Measurements from ENCODE around the gene THAP4.
A peak's percentile ranks its signal among the peaks of the same experiment; 100 is the strongest.
"Not testable (repeated sequence)": the region's sequence is repeated elsewhere in the genome, so short reads cannot be mapped to it uniquely, and the experiment has no call there.

The THAP4 gene

GRCh38 chr2:241665731-241666440 is 28.9 kb upstream of the THAP4 start:
- DNase-seq, result no peak

- not testable (repeated sequence) for DNase-seq
These were observed 25.8 kb upstream of the THAP4 start for GRCh38 chr2:241662731-241663130.

- DNase-seq, result no peak
These were observed 23.7 kb upstream of the THAP4 start for GRCh38 chr2:241660593-241661213.

GRCh38 chr2:241659150-241659739 is 22.3 kb upstream of the THAP4 start:
- DNase-seq, result peak; percentile 81

- no peak for DNase-seq
These were observed 21.3 kb upstream of the THAP4 start for GRCh38 chr2:241658296-241658695.

- DNase-seq, result no peak
These were observed 20.9 kb upstream of the THAP4 start for GRCh38 chr2:241657786-241658254.

DNA sequence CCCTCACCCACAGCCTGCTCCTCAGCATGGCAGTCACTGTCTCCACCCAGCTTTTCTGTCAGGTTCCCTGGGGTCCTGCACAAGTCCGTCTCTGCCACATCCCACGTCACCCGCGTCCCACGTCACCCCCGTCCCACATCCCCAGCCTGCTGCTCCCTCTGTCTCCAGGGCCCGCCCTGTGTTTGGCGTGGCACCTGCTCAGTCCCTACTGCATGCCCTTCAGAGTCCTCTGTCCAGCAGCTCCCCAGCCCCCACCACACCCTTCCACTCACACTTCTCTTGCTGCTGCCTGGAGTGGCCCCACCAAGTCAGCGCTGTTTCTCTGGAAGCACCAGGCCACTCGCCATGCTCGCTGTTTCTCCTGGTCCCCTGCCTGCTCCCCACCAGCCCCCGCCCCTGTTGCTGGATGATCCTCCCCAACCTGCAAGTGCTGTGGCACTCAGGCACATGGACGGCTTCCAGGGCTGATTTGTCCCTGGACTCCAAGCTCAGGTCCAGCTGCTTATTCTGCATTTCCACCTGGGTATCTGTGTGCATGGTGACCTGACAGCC is 19.3 kb upstream of the THAP4 start:
- DNase-seq, result no peak

- no peak for DNase-seq
These were observed 18.7 kb upstream of the THAP4 start for GRCh38 chr2:241655516-241656189.

DNA sequence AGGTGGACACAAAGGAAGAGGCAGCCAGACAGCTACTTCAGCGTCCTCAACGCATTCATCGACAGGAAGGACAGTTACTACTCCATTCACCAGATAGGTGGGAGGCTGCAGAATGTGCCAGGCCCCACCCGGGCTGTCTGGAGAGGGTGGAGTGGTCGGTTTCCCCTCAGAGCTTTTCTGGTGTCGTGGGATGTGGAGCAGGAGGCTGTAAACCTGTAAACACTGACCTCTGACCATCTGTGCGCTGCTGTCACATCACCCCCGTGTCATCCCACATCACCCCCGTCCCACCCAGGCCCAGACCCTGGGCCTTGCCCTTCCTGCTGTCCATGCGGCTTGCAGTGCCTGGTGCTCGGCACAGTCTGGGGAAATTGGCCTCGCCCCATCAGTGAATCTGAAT is 17.6 kb upstream of the THAP4 start:
- no peak for DNase-seq

- DNase-seq, result no peak
These were observed 16.3 kb upstream of the THAP4 start for GRCh38 chr2:241653210-241653750.

DNA sequence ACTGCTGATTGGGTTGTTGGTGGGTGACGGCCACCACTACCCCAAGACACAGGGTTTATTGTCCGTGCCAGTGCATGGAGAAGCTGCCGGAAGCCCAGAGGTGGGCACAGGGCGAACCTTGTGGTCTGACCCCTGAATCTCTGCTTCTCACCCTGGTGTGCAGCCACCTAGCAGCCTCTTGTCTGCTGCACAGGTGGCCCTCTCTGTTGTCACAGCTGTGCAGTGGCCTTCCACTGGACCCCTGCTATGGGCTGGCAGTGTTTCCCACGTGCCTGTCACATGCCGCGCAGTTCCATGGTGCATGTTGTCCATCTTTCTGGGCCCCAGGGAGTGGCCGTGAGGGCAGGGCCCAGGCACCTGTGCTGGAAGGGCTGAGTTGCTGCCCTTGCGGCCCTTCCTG is 15.8 kb upstream of the THAP4 start:
- DNase-seq, result no peak

DNA sequence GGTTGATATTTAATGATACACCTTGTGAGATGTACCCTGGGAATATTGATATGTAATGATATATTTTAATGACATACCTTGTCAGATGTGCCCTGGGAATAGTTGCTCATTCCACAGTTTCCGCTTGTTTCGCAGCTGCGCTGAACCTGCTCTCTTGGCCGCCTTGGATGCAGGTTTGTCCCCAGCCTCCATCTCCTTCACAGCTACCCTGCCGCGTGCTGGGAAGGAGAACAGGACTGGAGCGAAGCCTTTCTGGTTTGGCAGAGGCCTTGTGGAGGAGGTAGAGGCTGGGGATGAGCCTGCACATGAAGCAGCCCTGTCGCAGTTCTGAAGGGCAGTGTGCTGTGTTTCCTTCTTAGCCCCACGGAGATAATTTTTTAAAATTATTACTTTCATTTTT is 15.2 kb upstream of the THAP4 start:
- no peak for DNase-seq

DNA sequence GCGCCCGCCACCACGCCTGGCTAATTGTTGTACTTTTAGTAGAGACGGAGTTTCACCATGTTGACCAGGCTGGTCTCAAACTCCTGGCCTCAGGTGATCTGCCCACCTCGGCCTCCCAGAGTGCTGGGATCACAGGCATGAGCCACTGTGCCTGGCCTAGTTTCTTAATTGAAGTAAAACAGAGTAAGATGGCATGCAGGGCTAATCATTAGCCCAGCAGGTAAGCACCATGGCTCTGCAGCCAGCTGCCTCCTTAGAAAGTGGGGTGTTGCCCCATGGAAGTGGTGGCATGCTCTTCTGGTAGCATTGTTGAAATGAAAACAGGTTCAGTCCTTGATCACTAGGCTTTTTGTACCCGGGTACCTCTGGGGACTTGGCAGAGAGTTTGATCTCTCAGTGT is 13.0 kb upstream of the THAP4 start:
- no peak for DNase-seq

DNA sequence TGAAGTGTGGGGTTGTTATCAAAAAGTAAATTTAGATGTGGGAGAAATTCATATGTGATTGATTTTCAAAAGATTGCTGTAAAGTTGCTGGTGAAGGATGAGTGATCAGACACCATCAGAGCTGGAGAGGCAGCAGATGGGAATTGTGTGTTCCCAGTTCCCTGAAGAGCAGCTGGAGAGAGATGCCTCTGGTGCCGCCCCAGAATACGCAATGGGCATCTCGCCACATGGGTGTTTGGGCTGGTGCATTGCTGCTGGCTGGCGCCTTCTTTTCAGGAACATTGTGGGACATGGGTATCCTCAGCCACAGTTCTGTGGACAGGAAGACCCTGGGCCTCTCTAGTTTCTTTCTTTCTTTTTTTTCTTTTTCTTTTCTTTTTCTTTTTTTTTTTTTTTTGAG is 12.4 kb upstream of the THAP4 start:
- no peak for DNase-seq

- no peak for DNase-seq
These were observed 11.5 kb upstream of the THAP4 start for GRCh38 chr2:241648453-241648852.

DNA sequence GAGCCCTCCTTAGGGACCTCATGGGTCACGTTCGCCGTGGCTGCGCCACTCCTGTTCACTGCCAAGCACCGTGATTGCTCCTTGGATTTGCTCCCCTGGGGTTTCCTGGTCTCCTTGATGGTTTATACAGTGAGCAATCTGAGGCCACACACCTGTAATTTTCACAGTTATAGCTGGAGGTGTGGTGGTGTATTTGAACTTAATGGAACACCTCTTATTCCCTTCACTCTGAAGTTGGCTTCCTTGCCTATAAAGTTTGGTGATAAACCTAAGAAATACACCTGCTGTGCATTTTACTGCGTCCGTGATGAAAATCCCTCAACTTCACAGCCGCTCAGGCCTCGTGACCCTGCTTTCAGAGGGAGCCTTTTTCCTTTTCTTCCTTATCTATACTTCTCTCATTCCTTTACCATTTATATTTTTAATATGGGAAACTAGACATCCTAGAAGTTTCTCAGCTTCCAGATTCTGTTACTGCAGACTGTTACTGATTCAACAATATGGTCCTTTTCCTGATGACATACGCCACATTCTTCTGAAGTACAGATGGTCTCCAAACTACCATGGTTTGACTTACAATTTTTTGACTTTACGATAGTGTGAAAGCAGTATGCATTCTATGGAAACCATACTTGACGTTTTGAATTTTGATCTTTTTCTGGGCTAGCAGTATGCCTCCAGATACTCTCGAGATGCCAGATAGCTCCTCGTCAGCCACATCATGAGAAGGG is 9.1 kb upstream of the THAP4 start:
- DNase-seq, result no peak

DNA sequence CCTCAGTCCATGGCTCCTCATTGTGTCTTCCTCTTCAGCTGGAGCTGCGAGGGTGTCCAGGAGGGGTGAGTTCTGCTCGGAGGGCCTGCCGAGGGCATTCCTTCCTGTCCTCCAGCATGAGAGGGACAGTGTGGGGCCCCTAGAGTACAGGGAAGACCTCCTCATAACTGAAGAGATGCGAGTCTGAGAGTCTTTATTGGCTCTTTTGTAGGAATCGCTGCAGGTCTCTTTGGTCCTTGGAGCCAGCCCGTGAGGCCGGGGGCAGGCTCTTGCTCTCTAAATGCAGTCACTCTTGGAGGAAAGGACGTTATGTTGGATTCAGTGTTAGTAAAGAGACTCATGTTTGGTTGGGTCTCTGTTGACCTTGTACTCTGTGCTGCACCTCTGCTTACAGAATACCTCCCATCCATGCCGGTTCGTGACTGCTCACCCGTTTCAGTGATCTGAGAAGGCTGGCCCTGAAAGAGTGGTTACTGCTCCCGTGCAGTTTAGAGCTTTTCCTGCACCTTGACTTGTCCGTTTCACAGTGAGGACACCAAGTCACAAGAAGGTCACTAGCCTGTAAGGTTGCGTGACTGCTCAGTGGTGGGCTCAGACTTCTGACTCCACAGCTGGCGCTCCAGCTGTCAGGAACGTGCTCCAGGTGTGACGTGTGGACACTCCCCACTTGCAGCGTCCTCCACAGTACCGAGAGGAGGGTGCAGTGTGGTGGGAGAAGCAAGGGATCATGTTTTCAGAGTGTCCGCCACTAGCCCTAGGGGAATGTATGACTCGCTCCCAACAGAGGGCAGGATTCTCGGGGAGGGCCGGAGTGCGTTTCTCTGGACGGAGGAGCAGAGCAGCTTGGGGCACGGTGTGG is 8.3 kb upstream of the THAP4 start:
- no peak for DNase-seq

- no peak for DNase-seq
These were observed 4.7 kb upstream of the THAP4 start for GRCh38 chr2:241641631-241642030.

DNA sequence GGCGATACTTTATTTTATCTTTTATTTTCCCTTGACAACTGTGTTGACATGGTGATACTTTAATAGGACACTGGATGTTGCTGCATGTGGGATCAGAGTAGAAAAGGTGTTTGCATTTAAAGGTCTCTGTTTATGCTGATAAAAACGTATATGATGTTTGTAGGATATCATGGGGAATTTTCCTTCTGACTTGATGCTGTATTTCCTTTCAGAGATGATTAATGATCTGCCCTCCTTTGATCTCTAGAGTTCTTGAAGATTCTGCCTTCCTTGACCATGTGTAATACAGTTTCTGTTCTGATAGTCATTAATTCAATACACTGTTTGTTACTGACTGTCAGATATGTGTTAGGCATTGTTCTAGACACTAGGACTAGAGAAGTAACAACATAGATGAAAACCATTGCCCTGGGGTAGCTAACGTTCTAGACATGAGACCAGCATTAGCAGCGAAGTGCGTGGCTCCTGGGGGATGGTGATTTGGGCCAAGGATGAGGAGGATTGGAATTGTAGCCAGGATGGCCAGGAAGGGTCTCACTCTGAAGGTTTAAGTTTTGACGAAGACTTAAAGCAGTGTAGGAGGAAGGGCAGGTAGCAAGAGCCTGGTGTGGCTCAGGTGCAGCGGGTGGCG is 3.3 kb upstream of the THAP4 start:
- DNase-seq, result no peak

- no peak for DNase-seq
These were observed 2.4 kb upstream of the THAP4 start for GRCh38 chr2:241639385-241639784.

- DNase-seq, result no peak
These were observed 2.0 kb upstream of the THAP4 start for GRCh38 chr2:241638940-241639339.
